ENCODE results near the gene CEP250.
"Not testable (repeated sequence)": the region's sequence is repeated elsewhere in the genome, so short reads cannot be mapped to it uniquely, and the experiment has no call there.

Gene CEP250, protein sequence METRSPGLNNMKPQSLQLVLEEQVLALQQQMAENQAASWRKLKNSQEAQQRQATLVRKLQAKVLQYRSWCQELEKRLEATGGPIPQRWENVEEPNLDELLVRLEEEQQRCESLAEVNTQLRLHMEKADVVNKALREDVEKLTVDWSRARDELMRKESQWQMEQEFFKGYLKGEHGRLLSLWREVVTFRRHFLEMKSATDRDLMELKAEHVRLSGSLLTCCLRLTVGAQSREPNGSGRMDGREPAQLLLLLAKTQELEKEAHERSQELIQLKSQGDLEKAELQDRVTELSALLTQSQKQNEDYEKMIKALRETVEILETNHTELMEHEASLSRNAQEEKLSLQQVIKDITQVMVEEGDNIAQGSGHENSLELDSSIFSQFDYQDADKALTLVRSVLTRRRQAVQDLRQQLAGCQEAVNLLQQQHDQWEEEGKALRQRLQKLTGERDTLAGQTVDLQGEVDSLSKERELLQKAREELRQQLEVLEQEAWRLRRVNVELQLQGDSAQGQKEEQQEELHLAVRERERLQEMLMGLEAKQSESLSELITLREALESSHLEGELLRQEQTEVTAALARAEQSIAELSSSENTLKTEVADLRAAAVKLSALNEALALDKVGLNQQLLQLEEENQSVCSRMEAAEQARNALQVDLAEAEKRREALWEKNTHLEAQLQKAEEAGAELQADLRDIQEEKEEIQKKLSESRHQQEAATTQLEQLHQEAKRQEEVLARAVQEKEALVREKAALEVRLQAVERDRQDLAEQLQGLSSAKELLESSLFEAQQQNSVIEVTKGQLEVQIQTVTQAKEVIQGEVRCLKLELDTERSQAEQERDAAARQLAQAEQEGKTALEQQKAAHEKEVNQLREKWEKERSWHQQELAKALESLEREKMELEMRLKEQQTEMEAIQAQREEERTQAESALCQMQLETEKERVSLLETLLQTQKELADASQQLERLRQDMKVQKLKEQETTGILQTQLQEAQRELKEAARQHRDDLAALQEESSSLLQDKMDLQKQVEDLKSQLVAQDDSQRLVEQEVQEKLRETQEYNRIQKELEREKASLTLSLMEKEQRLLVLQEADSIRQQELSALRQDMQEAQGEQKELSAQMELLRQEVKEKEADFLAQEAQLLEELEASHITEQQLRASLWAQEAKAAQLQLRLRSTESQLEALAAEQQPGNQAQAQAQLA (N-terminal part only)

DNA sequence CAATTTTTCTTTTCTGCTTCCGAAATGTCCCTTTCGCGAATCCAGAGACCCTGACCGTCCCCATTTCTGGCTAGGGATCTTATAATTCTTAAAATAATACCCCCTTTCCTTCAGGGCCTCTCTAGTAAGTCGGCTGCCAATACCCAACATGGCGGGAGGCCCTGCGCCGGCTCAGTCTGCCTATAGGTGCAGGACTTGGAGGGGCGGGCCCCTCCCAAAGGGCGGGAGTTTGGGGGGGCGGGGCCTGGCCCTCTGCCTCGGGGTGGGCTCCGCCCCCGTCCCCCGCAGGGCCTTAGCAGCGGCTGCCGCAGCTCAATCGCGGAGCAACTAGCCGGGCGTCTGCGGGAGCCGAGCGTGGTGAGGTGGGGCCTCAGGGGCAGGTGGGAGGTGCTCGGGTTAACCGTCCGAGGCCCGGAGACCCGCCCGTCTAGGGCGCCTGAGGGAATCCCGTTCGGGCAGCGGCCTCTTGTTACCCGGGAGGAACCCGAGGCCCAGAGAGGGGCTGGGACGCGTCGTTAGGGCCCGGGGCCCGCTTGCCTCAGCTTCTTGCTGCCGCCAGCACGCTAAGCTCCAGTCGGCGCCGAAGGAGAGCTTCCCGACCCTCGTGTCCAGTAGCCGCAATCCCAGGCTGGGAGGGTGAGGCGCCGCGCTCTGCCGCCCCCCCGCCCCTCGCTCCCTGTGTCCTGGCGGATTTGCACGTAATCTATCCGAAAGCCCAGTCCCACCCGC lies at the start of gene CEP250:
CEP250 (plus strand) TSS at position 718 of the 729 bp plus-strand sequence. CDS start 6,770 bp downstream, outside the sequence.
- DNase-seq (ENCODE audit: low spot score): peak; percentile 94

DNA sequence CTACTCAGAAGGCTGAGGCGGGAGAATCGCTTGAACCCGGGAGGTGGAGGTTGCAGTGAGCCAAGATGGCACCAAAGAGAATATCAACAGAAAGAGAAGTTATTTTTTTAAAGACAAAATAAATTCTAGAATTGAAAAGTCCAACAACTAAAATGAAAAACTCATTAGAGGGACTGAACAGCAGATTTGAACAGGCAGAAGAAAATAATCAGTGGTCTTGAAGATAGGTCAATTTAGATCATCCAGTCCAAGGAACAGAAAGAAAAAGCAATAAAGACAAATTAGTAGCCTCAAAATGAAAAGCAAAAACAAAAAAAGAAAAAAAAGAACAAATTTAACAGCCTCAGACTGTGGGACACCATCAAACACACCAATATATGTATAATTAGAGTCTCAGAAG lies 49.6 kb upstream of the CEP250 start:
- no peak for DNase-seq (ENCODE audit: low spot score)

- DNase-seq (ENCODE audit: low spot score): no peak
Measured at GRCh38 chr20:35408270-35408669, 47.1 kb upstream of the CEP250 start.

GRCh38 chr20:35409542-35409941 lies 45.9 kb upstream of the CEP250 start:
- DNase-seq (ENCODE audit: low spot score): no peak

GRCh38 chr20:35410613-35411012 lies 44.8 kb upstream of the CEP250 start:
- no peak for DNase-seq (ENCODE audit: low spot score)

DNA sequence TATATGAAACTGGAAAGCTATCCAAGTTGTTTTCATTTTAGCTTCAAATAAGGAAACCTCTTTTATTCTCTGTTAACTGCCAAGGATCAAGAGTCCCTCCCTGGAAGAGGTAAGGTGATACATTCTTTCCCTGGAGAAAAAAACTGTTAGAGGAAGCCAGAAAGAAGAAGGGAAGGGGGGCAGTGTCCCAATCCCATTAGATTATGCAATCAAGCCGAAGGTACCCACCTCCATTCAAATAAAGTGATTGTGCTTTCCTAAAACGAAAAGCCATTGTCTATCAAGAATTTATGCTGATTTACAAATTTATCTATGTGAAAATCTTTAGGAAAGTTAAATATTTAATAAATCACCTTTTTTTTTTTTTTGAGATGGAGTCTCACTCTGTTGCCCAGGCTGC lies 34.1 kb upstream of the CEP250 start:
- DNase-seq (ENCODE audit: low spot score): no peak

GRCh38 chr20:35431621-35432429 lies 23.6 kb upstream of the CEP250 start:
- no peak for DNase-seq (ENCODE audit: low spot score)

- no peak for DNase-seq (ENCODE audit: low spot score)
Measured at GRCh38 chr20:35432430-35432735, 23.0 kb upstream of the CEP250 start.

GRCh38 chr20:35433337-35433736 lies 22.1 kb upstream of the CEP250 start:
- DNase-seq (ENCODE audit: low spot score): no peak

DNA sequence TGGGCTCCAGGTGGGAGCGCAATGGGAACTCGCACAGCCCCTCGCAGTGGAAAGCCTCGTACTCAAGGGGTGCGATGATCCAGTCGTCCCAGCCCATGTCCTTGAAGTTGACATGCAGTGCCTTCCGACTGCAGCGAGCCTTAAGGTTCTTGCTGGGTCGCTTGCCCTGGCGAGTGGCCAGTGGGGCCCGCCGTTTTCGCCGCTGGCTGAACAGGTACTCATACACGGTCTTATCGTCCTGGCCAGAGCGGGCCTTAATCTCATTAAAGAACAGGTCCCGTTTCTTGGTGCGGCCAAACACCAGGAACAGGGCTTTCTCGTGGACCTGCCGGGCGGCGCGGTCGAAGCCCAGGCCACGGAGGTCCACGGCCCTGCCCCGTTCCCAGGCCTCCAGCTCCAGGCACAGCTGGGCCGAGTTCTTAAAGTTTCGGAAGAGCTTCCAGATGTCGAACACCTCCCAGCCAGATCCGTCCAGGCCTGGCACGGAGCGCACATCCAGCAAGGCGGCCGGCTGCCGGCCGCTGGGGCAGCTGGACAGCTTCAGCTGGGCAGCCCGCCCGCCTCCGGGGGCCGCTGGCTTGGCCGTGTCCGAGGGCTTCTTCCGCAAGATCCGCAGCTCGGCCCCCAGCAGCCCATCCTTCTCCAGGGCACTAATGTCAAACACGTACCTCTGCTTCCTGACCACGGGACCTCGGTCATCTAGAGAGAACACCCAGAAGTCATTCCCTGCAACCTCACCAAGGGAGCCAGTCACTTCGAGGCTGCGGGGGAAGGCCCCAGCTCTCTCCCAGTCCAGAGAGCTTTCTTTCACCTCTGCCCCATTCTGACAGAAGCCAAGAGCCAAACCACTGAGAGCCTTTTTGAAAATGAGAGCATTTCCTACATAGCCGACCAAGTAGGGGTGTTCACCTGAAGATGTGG lies 21.1 kb upstream of the CEP250 start:
- DNase-seq (ENCODE audit: low spot score): no peak

- DNase-seq (ENCODE audit: low spot score): no peak
Measured at GRCh38 chr20:35436177-35436573, 19.2 kb upstream of the CEP250 start.

DNA sequence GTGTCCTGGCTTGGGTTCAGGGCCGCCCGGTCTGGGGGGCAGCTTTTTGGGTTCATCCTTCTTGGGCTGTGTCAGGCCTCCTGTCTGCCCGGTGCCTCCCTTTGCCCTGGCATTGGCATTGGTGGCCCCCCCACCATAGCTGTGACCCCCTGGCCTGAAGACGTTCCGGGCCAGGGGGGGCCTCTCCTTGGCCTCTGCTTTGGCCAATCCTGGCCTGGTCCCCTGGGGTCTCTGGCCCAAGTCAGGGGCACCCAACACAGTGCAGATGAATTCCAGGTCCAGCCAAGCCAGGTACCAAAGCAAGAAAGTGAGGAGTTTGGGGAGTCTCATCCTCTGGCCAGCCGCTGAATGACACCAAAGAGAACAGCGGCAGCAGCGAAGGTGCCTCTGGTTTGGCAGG lies 17.8 kb upstream of the CEP250 start:
- DNase-seq (ENCODE audit: low spot score): no peak

DNA sequence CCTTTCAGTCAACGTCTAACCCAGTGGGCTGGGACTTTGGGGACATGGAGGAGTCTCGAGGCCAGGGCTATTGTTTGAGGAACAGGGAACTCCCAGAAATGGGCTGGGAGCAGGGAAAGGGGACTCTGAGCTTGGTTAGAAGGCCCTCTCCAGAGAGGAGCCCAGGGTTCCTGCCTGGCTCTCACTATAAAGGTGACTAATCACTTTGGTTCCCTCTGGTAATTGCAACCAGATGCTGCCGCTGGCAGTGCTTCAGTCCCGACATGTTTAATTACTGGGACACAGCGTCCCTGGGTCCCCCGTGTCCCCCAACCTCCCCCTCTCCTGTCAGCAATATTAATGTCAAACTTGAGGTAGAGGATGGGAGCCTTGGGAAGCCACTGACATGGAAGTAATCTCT lies 12.4 kb upstream of the CEP250 start:
- no peak for DNase-seq (ENCODE audit: low spot score)

GRCh38 chr20:35444226-35444625 lies 11.2 kb upstream of the CEP250 start:
- no peak for DNase-seq (ENCODE audit: low spot score)

DNA sequence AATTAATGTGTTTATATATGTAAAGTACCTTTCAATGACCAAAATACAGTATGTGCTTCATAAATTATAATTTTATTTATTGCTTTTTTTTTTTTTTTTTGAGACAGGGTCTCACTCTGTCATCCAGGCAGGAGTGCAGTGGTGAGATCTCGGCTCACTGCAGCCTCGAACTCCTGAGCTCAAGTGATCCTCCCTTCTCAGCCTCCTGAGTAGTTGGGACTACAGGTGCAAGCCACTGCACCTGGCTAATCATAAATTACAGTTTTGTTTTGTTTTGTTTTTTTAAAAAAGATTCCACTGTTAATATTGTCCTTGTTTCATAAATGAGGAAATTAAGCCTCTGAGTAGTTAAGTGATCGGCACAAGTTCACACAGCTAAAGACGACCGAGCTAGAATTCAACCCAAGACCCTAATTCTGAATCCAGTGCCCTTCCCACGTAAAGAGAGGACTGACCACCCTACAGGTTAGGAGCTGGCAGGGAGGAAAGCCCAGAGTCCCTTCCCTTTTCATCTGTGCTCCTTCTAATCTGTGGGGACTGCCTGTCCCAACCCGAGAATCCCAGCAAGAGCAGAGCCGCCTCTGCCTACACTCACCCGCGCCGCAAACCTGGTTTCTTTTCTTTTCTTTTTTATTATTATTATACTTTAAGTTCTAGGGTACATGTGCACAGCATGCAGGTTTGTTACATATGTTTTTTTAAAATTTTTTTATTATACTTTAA lies 8.9 kb upstream of the CEP250 start:
- no peak for DNase-seq (ENCODE audit: low spot score)

DNA sequence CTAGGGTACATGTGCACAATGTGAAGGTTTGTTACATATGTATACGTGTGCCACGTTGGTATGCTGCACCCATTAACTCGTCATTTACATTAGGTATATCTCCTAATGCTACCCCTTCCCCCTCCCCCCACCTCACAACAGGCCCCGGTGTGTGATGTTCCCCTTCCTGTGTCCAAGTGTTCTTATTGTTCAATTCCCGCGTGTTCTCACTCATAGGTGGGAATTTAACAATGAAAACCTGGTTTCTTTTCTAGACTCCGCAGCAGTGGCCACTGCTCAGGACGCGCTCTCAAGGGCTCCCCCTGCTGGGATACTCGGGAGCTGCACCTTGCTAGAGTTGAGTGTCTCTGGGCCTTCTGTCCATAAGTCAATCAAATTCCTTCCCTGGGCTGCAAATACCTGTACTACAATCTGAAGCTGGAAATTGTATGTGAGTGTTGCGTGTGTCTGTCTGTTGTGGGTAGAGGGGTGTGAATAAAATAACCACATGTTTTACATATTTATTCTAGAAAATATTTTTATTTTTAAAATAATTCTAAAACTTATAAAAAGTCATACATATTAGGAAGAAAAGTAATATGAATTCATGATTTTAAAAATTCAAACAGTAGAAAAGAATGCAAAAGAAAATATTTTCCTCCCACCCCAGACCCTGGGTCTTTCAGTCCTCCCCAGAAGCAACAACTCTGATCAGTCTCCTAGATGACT lies 8.2 kb upstream of the CEP250 start:
- peak; percentile 91 for DNase-seq (ENCODE audit: low spot score)

GRCh38 chr20:35448788-35449373 lies 6.5 kb upstream of the CEP250 start:
- no peak for DNase-seq (ENCODE audit: low spot score)

GRCh38 chr20:35449855-35450254 lies 5.5 kb upstream of the CEP250 start:
- not testable (repeated sequence) for DNase-seq (ENCODE audit: low spot score)
